BLaER1 treated with 17β-estradiol and CSF1 and Interleukin-3, amounts not matched to agents 10 nM and 100 nM (cell line): ENCODE measurements around the gene CCT2.

ENCODE experiments used
- H3K27ac ChIP-seq, 11 experiments: shearing (Covaris generic); formaldehyde crosslinking; 2 replicates each; pipeline ENCODE4 v1.8.1; 2022
- H3K27me3 ChIP-seq, 11 experiments: shearing (Covaris generic); formaldehyde crosslinking; 2 replicates each; pipeline ENCODE4 v1.8.1; 2022
- H3K36me3 ChIP-seq, 11 experiments: shearing (Covaris generic); formaldehyde crosslinking; 2 replicates each; pipeline ENCODE4 v1.8.1; 2022
- H3K4me1 ChIP-seq, 10 experiments: shearing (Covaris generic); formaldehyde crosslinking; 2 replicates each; pipeline ENCODE4 v1.8.1; 2022
- H3K4me2 ChIP-seq, 11 experiments: shearing (Covaris generic); formaldehyde crosslinking; 2 replicates each; pipeline ENCODE4 v1.8.1; 2022
- H3K4me3 ChIP-seq, 10 experiments: shearing (Covaris generic); formaldehyde crosslinking; 2 replicates each; pipeline ENCODE4 v1.8.1; 2022
- H3K9ac ChIP-seq, 11 experiments: shearing (Covaris generic); formaldehyde crosslinking; 2 replicates each; pipeline ENCODE4 v1.8.1; 2022
- H3K9me3 ChIP-seq, 11 experiments: shearing (Covaris generic); formaldehyde crosslinking; replicated peaks in 1 of 11; 2 replicates each; pipeline ENCODE4 v1.8.1; 2022
- H4K20me1 ChIP-seq, 11 experiments: shearing (Covaris generic); formaldehyde crosslinking; 2 replicates each; pipeline ENCODE4 v1.8.1; 2022
- Cebpa-rat ChIP-seq, 11 experiments: shearing (Covaris generic); IDR thresholded peaks; 2 replicates each; pipeline ENCODE4 v1.8.1; 2022

The CCT2 gene

GRCh38 chr12:69585189-69586062 is at the start of gene CCT2:
CCT2 (plus strand) TSS chr12:69585459; CDS start chr12:69585522, 63 bp downstream.
- H3K9ac ChIP-seq, result peak within 1 kb of the TSS; percentile 85 to 99 (median 95)
- H3K4me1 ChIP-seq, result peaks cover 8 to 28% (median 14%) of the 10 kb centered on the region in 10 experiments; a peak in 19 of 20 replicates
- H3K27ac ChIP-seq, result peak within 1 kb of the TSS; percentile 67 to 98 (median 95)

GRCh38 chr12:69540987-69541386 is 44.3 kb upstream of the CCT2 start:
- no peak overlapping the region for H3K4me3 ChIP-seq
- no peaks in the 10 kb centered on the region for H3K27me3 ChIP-seq
- no peak overlapping the region for H3K4me2 ChIP-seq
- no peak overlapping the region for H3K27ac ChIP-seq
- TF ChIP-seq Cebpa-rat (IDR thresholded peaks at IDR 0.05), result no peak
- H3K9ac ChIP-seq, result no peak overlapping the region
- H3K4me1 ChIP-seq, result peaks cover 0 to 2% (median 0%) of the 10 kb centered on the region in 10 experiments; a peak in 1 of 20 replicates
- H3K36me3 ChIP-seq, result peaks cover 48 to 91% (median 61%) of the 10 kb centered on the region in 11 experiments
- H4K20me1 ChIP-seq, result peaks cover 0 to 9% (median 0%) of the 10 kb centered on the region in 11 experiments; a peak in 3 of 22 replicates
- H3K9me3 ChIP-seq, result peaks cover 26 to 41% (median 35%) of the 10 kb centered on the region in 11 experiments

More at GRCh38 chr12:69585189-69586062, at the start of gene CCT2:
- H3K4me3 ChIP-seq, result peak within 1 kb of the TSS; percentile 80 to 99 (median 92)
- peak within 1 kb of the TSS; percentile 80 to 94 (median 89) for H3K4me2 ChIP-seq
- H3K27me3 ChIP-seq, result no peaks in the 10 kb centered on the region
- H3K36me3 ChIP-seq, result peaks cover 35 to 46% (median 45%) of the 10 kb centered on the region in 11 experiments
- no peak for TF ChIP-seq Cebpa-rat (IDR thresholded peaks at IDR 0.05)
- H4K20me1 ChIP-seq, result peaks cover 0 to 50% (median 46%) of the 10 kb centered on the region in 11 experiments; a peak in 17 of 22 replicates
- H3K9me3 ChIP-seq, result no peaks in the 10 kb centered on the region

GRCh38 chr12:69544087-69544486 is 41.2 kb upstream of the CCT2 start:
- no peak for TF ChIP-seq Cebpa-rat (IDR thresholded peaks at IDR 0.05)
- no peaks in the 10 kb centered on the region for H4K20me1 ChIP-seq
- H3K9ac ChIP-seq, result no peak overlapping the region

GRCh38 chr12:69545081-69545480 is 40.2 kb upstream of the CCT2 start:
- H3K4me2 ChIP-seq, result no peak overlapping the region
- no peak for TF ChIP-seq Cebpa-rat (IDR thresholded peaks at IDR 0.05)
- H3K4me1 ChIP-seq, result no peaks in the 10 kb centered on the region
- no peak overlapping the region for H3K4me3 ChIP-seq
- H3K36me3 ChIP-seq, result peaks cover 30 to 69% (median 44%) of the 10 kb centered on the region in 11 experiments
- no peak overlapping the region for H3K27ac ChIP-seq
- H3K9ac ChIP-seq, result no peak overlapping the region
- no peaks in the 10 kb centered on the region; a peak in 2 of 22 replicates for H4K20me1 ChIP-seq
- no peaks in the 10 kb centered on the region for H3K27me3 ChIP-seq
- H3K9me3 ChIP-seq, result peaks cover 26 to 48% (median 40%) of the 10 kb centered on the region in 11 experiments

More at GRCh38 chr12:69544087-69544486, 41.2 kb upstream of the CCT2 start:
- H3K27me3 ChIP-seq, result no peaks in the 10 kb centered on the region
- H3K4me1 ChIP-seq, result no peaks in the 10 kb centered on the region
- peaks cover 38 to 71% (median 48%) of the 10 kb centered on the region in 11 experiments for H3K36me3 ChIP-seq
- no peak overlapping the region for H3K27ac ChIP-seq
- H3K4me2 ChIP-seq, result no peak overlapping the region
- peaks cover 26 to 48% (median 40%) of the 10 kb centered on the region in 11 experiments for H3K9me3 ChIP-seq
- H3K4me3 ChIP-seq, result no peak overlapping the region

GRCh38 chr12:69546693-69547438 is 38.4 kb upstream of the CCT2 start:
- Histone ChIP-seq H4K20me1 (no peaks in the 10 kb centered on the region; a peak in 2 of 22 replicates), H3K4me1 (no peaks in the 10 kb centered on the region), H3K27me3 (no peaks in the 10 kb centered on the region), H3K4me2 (no peak overlapping the region), H3K9me3 (peaks cover 26 to 48% (median 40%) of the 10 kb centered on the region in 11 experiments), H3K27ac (no peak overlapping the region), H3K36me3 (peaks cover 16 to 56% (median 36%) of the 10 kb centered on the region in 11 experiments), H3K9ac (no peak overlapping the region), H3K4me3 (no peak overlapping the region)
- no peak for TF ChIP-seq Cebpa-rat (IDR thresholded peaks at IDR 0.05)

- H3K9ac ChIP-seq, result no peak overlapping the region
- H3K9me3 ChIP-seq, result peaks cover 14 to 35% (median 25%) of the 10 kb centered on the region in 11 experiments
- H3K27me3 ChIP-seq, result no peaks in the 10 kb centered on the region
- H4K20me1 ChIP-seq, result peaks cover 0 to 2% (median 0%) of the 10 kb centered on the region in 11 experiments; a peak in 2 of 22 replicates
- no peak overlapping the region for H3K27ac ChIP-seq
- H3K4me2 ChIP-seq, result no peak overlapping the region
- no peaks in the 10 kb centered on the region for H3K4me1 ChIP-seq
- peaks cover 6 to 43% (median 21%) of the 10 kb centered on the region in 11 experiments; a peak in 21 of 22 replicates for H3K36me3 ChIP-seq
- H3K4me3 ChIP-seq, result no peak overlapping the region
- no peak for TF ChIP-seq Cebpa-rat (IDR thresholded peaks at IDR 0.05)
Observed at GRCh38 chr12:69548687-69549086, 36.6 kb upstream of the CCT2 start.

GRCh38 chr12:69550569-69551350 is 34.5 kb upstream of the CCT2 start:
- H3K27ac ChIP-seq, result no peak overlapping the region
- H3K4me3 ChIP-seq, result no peak overlapping the region
- peaks cover 0 to 14% (median 7%) of the 10 kb centered on the region in 11 experiments; a peak in 12 of 22 replicates for H3K9me3 ChIP-seq
- H3K27me3 ChIP-seq, result no peaks in the 10 kb centered on the region
- H3K9ac ChIP-seq, result no peak overlapping the region
- peaks cover 0 to 3% (median 0%) of the 10 kb centered on the region in 11 experiments; a peak in 2 of 22 replicates for H4K20me1 ChIP-seq
- no peak for TF ChIP-seq Cebpa-rat (IDR thresholded peaks at IDR 0.05)
- H3K4me2 ChIP-seq, result no peak overlapping the region
- H3K36me3 ChIP-seq, result peaks cover 0 to 34% (median 8%) of the 10 kb centered on the region in 11 experiments; a peak in 15 of 22 replicates
- no peaks in the 10 kb centered on the region for H3K4me1 ChIP-seq

- H3K4me1 ChIP-seq, result no peaks in the 10 kb centered on the region
- H3K9ac ChIP-seq, result no peak overlapping the region
- H3K27me3 ChIP-seq, result no peaks in the 10 kb centered on the region
- no peak overlapping the region for H3K27ac ChIP-seq
- no peak overlapping the region for H3K4me3 ChIP-seq
- peaks cover 0 to 36% (median 5%) of the 10 kb centered on the region in 11 experiments; a peak in 8 of 22 replicates for H3K36me3 ChIP-seq
- peaks cover 0 to 10% (median 5%) of the 10 kb centered on the region in 11 experiments; a peak in 11 of 22 replicates for H4K20me1 ChIP-seq
- no peaks in the 10 kb centered on the region for H3K9me3 ChIP-seq
- TF ChIP-seq Cebpa-rat (IDR thresholded peaks at IDR 0.05), result no peak
- H3K4me2 ChIP-seq, result no peak overlapping the region
Observed at GRCh38 chr12:69553628-69554248, 31.5 kb upstream of the CCT2 start.
